HCT116 (cell line): ENCODE results near the gene TCP10L. TPM values are rescaled to one million over a fixed set of nuclear protein-coding genes. Genes with fewer than 3 reads are reported as not detected.
"Not testable (repeated sequence)": the region's sequence is repeated elsewhere in the genome, so short reads cannot be mapped to it uniquely, and the experiment has no call there.

Source experiments
- ATAC-seq: fragments of 200-7000 bp; cut with Tn5 transposase; 2 replicates; pipeline ENCODE4 v1.9.1; 2020; ENCODE audit warnings: mild to moderate bottlenecking, moderate library complexity
- BruUV-seq: library from RNA; stranded (reverse); fragments of 400-500 nt; replicated peaks from 2 replicates; lab custom pipeline; 2021; lab: Mats Ljungman, UMichigan
- CTCF ChIA-PET: fragments of 300-600 bp; sonication (Branson Sonifier 250); formaldehyde crosslinking; loops from one replicate; lab custom pipeline; 2021; ENCODE audit warnings: antibody characterized with exemption; lab: Charles Lee
- POLR2A ChIA-PET: fragments of 300-600, 350-600 bp; sonication (Branson Sonifier 250); formaldehyde crosslinking; loops from one replicate; lab custom pipeline; 2021; ENCODE audit warnings: antibody characterized with exemption; lab: Charles Lee
- RAD21 ChIA-PET, 2 experiments: fragments of 300-600 bp; sonication (Branson Sonifier 250); formaldehyde crosslinking; loops; one replicate each; lab custom pipeline; 2023; ENCODE audit warnings: low total read pairs in 2 of 2; ENCODE audit not compliant: uncharacterized antibody in 2 of 2, unreplicated experiment in 2 of 2, low non-redundant PET in 1 of 2; lab: Charles Lee
- DNase-seq: peaks from one replicate; pipeline ENCODE4 v3.0.0-alpha.2; 2010; ENCODE audit warnings: low read depth, low spot score
- H2AFZ ChIP-seq: fragments of 200-600 bp; shearing (Covaris generic), sonication (generic); 2 replicates; pipeline ENCODE4 v1.6.1; 2017; ENCODE audit warnings: low read depth, mixed run types, mixed read lengths, antibody characterized with exemption, low read length; ENCODE audit not compliant: poor library complexity, severe bottlenecking
- H3K27ac ChIP-seq: 2 replicates; pipeline ENCODE4 v1.5.1; 2012; ENCODE audit warnings: low read depth, low read length
- H3K27me3 ChIP-seq: fragments of 200-600 bp; sonication (generic); 2 replicates; pipeline ENCODE4 v1.6.1; 2016; ENCODE audit warnings: mixed run types, low read length, mixed read lengths; ENCODE audit not compliant: insufficient read depth
- H3K36me3 ChIP-seq, 2 experiments: fragments of 200-500 bp in 1 of 2; fragments of 200-600 bp in 1 of 2; sonication (Bioruptor generic) in 1 of 2; sonication (generic) in 1 of 2; 2 replicates each; pipeline versions ENCODE4 v1.5.1 to v1.6.1; 2014 to 2016; ENCODE audit warnings: low read length in 2 of 2, inconsistent platforms in 1 of 2, mixed read lengths in 1 of 2, mixed run types in 1 of 2; ENCODE audit not compliant: insufficient read depth in 2 of 2, control insufficient read depth in 1 of 2
- H3K4me1 ChIP-seq, 2 experiments: fragments of 200-600 bp in 1 of 2; sonication (generic) in 1 of 2; 2 replicates each; pipeline versions ENCODE4 v1.5.1 to v1.6.1; 2012 to 2017; ENCODE audit warnings: low read length in 2 of 2, inconsistent platforms in 1 of 2, mild to moderate bottlenecking in 1 of 2, mixed read lengths in 1 of 2, mixed run types in 1 of 2, moderate library complexity in 1 of 2; ENCODE audit not compliant: insufficient read depth in 2 of 2, control insufficient read depth in 1 of 2
- H3K4me2 ChIP-seq: fragments of 200-600 bp; sonication (generic); 2 replicates; pipeline ENCODE4 v1.6.1; 2017; ENCODE audit warnings: mixed run types, low read length, mixed read lengths
- H3K4me3 ChIP-seq, 2 experiments: fragments of 200-600 bp in 1 of 2; sonication (generic) in 1 of 2; replicated peaks in 1 of 2; 2 replicates each; pipeline ENCODE4 v1.5.1; 2011 to 2016; ENCODE audit warnings: low read length in 2 of 2, control low read depth in 1 of 2, low read depth in 1 of 2, mild to moderate bottlenecking in 1 of 2, mixed read lengths in 1 of 2, mixed run types in 1 of 2
- H3K79me2 ChIP-seq: fragments of 200-600 bp; sonication (generic); 2 replicates; pipeline ENCODE4 v1.6.1; 2017; ENCODE audit warnings: mild to moderate bottlenecking, mixed run types, low read length, moderate library complexity, mixed read lengths; ENCODE audit not compliant: insufficient read depth
- H3K9ac ChIP-seq: fragments of 200-600 bp; sonication (generic); 2 replicates; pipeline ENCODE4 v1.6.1; 2016; ENCODE audit warnings: low read length, mixed read lengths
- H3K9me2 ChIP-seq: fragments of 200-600 bp; sonication (generic), shearing (Covaris generic); 2 replicates; pipeline ENCODE4 v1.6.1; 2017; ENCODE audit warnings: mixed run types, mild to moderate bottlenecking, moderate library complexity; ENCODE audit not compliant: insufficient read depth
- H3K9me3 ChIP-seq, 2 experiments: fragments of 200-500 bp in 1 of 2; fragments of 200-600 bp in 1 of 2; sonication (Bioruptor generic) in 1 of 2; sonication (generic) in 1 of 2; 2 replicates each; pipeline ENCODE4 v1.6.1; 2014 to 2017; ENCODE audit warnings: low read length in 2 of 2, mixed read lengths in 2 of 2, inconsistent platforms in 1 of 2, low read depth in 1 of 2, mild to moderate bottlenecking in 1 of 2, mixed run types in 1 of 2, moderate library complexity in 1 of 2; ENCODE audit not compliant: control insufficient read depth in 1 of 2, insufficient read depth in 1 of 2
- H4K20me1 ChIP-seq: fragments of 200-600 bp; sonication (generic), shearing (Covaris generic); 2 replicates; pipeline ENCODE4 v1.6.1; 2017; ENCODE audit warnings: mixed run types, mild to moderate bottlenecking, moderate library complexity; ENCODE audit not compliant: insufficient read depth
- ATF3 ChIP-seq: IDR thresholded peaks from 2 replicates; pipeline ENCODE4 v1.6.1; 2012
- CBX3 ChIP-seq: IDR thresholded peaks from 2 replicates; pipeline ENCODE4 v1.6.1; 2012; ENCODE audit warnings: low read depth
- CEBPB ChIP-seq: IDR thresholded peaks from 2 replicates; pipeline ENCODE4 v1.6.1; 2012; ENCODE audit warnings: low read depth
- EGR1 ChIP-seq: IDR thresholded peaks from 2 replicates; pipeline ENCODE4 v1.6.1; 2012; ENCODE audit warnings: low read depth
- ELF1 ChIP-seq: IDR thresholded peaks from 2 replicates; pipeline ENCODE4 v1.6.1; 2012; ENCODE audit warnings: low read depth, borderline replicate concordance
- EZH2 ChIP-seq: fragments of 200-600 bp; sonication (generic); IDR thresholded peaks from 2 replicates; pipeline ENCODE4 v1.6.1; 2017; ENCODE audit warnings: antibody characterized with exemption, mixed run types
- EZH2phosphoT487 ChIP-seq: fragments of 200-600 bp; IDR thresholded peaks from 2 replicates; pipeline ENCODE4 v1.6.1; 2018; ENCODE audit warnings: antibody characterized with exemption, borderline replicate concordance
- FOSL1 ChIP-seq: IDR thresholded peaks from 2 replicates; pipeline ENCODE4 v1.6.1; 2012; ENCODE audit warnings: low read depth
- JUND ChIP-seq: IDR thresholded peaks from 2 replicates; pipeline ENCODE4 v1.6.1; 2012
- POLR2A ChIP-seq: IDR thresholded peaks from 2 replicates; pipeline ENCODE4 v1.7.0; 2011; ENCODE audit warnings: borderline replicate concordance; ENCODE audit not compliant: insufficient read depth, insufficient read length; ENCODE audit errors: extremely low read depth
- POLR2AphosphoS5 ChIP-seq: IDR thresholded peaks from 2 replicates; pipeline ENCODE4 v1.6.1; 2011; ENCODE audit warnings: mild to moderate bottlenecking, low read depth, low read length, moderate library complexity
- SIN3A ChIP-seq: IDR thresholded peaks from 2 replicates; pipeline ENCODE4 v1.6.1; 2012; ENCODE audit warnings: low read depth
- SP1 ChIP-seq: IDR thresholded peaks from 2 replicates; pipeline ENCODE4 v1.6.1; 2012; ENCODE audit warnings: low read depth
- SRF ChIP-seq: IDR thresholded peaks from 2 replicates; pipeline ENCODE4 v1.6.1; 2012; ENCODE audit warnings: low read depth
- YY1 ChIP-seq: IDR thresholded peaks from 2 replicates; pipeline ENCODE4 v1.6.1; 2011; ENCODE audit warnings: low read length, low read depth, moderate library complexity, mild to moderate bottlenecking; ENCODE audit not compliant: insufficient replicate concordance; ENCODE audit errors: extremely low read depth
- ZBTB33 ChIP-seq: IDR thresholded peaks from 2 replicates; pipeline ENCODE4 v1.6.1; 2011; ENCODE audit warnings: mild to moderate bottlenecking, low read length, moderate library complexity; ENCODE audit not compliant: insufficient replicate concordance; ENCODE audit errors: extremely low read depth
- ZFX ChIP-seq: fragments of 450-650 bp; IDR thresholded peaks from 2 replicates; pipeline ENCODE4 v1.6.1; 2017
- intact Hi-C: fragments of 100-400 bp; cut with micrococcal nuclease; formaldehyde crosslinking; loops from 2 replicates; pipeline ENCODE4 v1.10.0; 2022
- total RNA-seq: library from RNA; stranded (reverse); gene quantifications from one replicate; pipeline ENCODE4 v1.2.1, GENCODE V29; 2021; ENCODE audit not compliant: unreplicated experiment
- TF ChIP-seq, protein P1 (sequence below), 3 experiments: fragments of 200-600 bp in 1 of 3; sonication (generic) in 1 of 3; IDR thresholded peaks in 2 of 3; conservative IDR thresholded peaks in 1 of 3; 2 replicates each; pipeline ENCODE4 v1.5.1; 2012 to 2017; ENCODE audit warnings: low read depth in 2 of 3, low read length in 2 of 3, antibody characterized with exemption in 1 of 3, borderline replicate concordance in 1 of 3, control low read depth in 1 of 3, mild to moderate bottlenecking in 1 of 3, mixed read lengths in 1 of 3, mixed run types in 1 of 3, moderate library complexity in 1 of 3; ENCODE audit not compliant: insufficient read depth in 1 of 3
- TF ChIP-seq, protein P2 (sequence below): IDR thresholded peaks from 2 replicates; pipeline ENCODE4 v1.6.1; 2012

TCP10L gene
- total RNA-seq, 1 experiment from 2014 or later = 0.07 TPM

DNA sequence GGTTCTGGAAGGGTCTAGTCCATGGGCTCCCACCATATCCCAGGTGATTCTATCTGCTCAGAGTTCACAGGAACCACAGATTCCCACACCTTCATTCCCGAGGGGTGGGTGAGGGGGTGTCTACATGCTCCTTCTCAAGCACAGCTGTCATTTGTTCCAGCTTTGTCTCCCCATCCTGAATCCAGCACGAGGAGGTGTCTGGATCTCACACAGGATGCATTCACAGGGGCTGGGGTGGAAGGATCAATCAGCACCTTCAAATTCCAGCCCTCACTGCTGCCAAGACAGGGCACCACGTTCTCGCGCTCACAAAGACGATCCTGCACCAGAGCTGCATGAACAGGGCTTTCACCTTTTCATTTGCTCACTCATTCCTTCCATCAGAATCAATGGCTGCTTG is 52.7 kb downstream of the TCP10L start:
- Histone ChIP-seq H3K9me3 (no peaks in the 10 kb centered on the region), H3K9me2 (no peaks in the 10 kb centered on the region), H2AFZ (no peak overlapping the region), H3K79me2 (no peaks in the 10 kb centered on the region), H3K4me2 (no peak overlapping the region), H3K27me3 (no peaks in the 10 kb centered on the region), H4K20me1 (no peaks in the 10 kb centered on the region), H3K27ac (no peak overlapping the region), H3K9ac (no peak overlapping the region), H3K36me3 (no peaks in the 10 kb centered on the region), H3K4me3 (no peak overlapping the region), H3K4me1 (peaks cover 4 to 6% of the 10 kb centered on the region in 2 experiments)
- intact Hi-C loops = no loop called here
- TF ChIP-seq ZBTB33 (no peak), CBX3 (no peak), FOSL1 (no peak), EZH2 (no peak), JUND (no peak), SIN3A (no peak), ZFX (no peak), YY1 (no peak), EZH2phosphoT487 (no peak), ATF3 (no peak), POLR2A (no peak), SP1 (no peak), SRF (no peak), ELF1 (no peak), CEBPB (no peak), EGR1 (no peak), POLR2AphosphoS5 (no peak)
- TF ChIP-seq, protein P1, sequence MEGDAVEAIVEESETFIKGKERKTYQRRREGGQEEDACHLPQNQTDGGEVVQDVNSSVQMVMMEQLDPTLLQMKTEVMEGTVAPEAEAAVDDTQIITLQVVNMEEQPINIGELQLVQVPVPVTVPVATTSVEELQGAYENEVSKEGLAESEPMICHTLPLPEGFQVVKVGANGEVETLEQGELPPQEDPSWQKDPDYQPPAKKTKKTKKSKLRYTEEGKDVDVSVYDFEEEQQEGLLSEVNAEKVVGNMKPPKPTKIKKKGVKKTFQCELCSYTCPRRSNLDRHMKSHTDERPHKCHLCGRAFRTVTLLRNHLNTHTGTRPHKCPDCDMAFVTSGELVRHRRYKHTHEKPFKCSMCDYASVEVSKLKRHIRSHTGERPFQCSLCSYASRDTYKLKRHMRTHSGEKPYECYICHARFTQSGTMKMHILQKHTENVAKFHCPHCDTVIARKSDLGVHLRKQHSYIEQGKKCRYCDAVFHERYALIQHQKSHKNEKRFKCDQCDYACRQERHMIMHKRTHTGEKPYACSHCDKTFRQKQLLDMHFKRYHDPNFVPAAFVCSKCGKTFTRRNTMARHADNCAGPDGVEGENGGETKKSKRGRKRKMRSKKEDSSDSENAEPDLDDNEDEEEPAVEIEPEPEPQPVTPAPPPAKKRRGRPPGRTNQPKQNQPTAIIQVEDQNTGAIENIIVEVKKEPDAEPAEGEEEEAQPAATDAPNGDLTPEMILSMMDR (IDR thresholded peaks at IDR 0.05 in 2 of 3, conservative IDR thresholded peaks at IDR 0.05 in 1 of 3; ENCODE audit: borderline replicate concordance in 1 of 3, insufficient read depth in 1 of 3, low read depth in 2 of 3, low read length in 2 of 3) = no peak
- TF ChIP-seq, protein P2, sequence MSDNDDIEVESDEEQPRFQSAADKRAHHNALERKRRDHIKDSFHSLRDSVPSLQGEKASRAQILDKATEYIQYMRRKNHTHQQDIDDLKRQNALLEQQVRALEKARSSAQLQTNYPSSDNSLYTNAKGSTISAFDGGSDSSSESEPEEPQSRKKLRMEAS = no peak
- ATAC-seq = no peak
- no TSS peak for BruUV-seq
- ChIA-PET POLR2A (no interaction called here), CTCF (no interaction called here), RAD21 (no interaction called here)
- no peak for DNase-seq

- ATAC-seq, H3K36me3 ChIP-seq, CTCF ChIA-PET, H3K4me3 ChIP-seq, H4K20me1 ChIP-seq, H3K27ac ChIP-seq, H3K4me1 ChIP-seq, POLR2A ChIA-PET, H2AFZ ChIP-seq, BruUV-seq, H3K9me3 ChIP-seq, H3K9me2 ChIP-seq, RAD21 ChIA-PET, H3K79me2 ChIP-seq, H3K9ac ChIP-seq, H3K27me3 ChIP-seq, intact Hi-C loops, DNase-seq, H3K4me2 ChIP-seq: not testable (repeated sequence)
Observed at GRCh38 chr21:32531561-32531960, 53.8 kb downstream of the TCP10L start.
